K562 (cell line): Measurements from ENCODE around the gene CAPS. TPM values are rescaled to one million over a fixed set of nuclear protein-coding genes. Genes with fewer than 3 reads are reported as not detected.
A peak's percentile ranks its signal among the peaks of the same experiment; 100 is the strongest.

ENCODE experiments used
- ATAC-seq: fragments of 200-7000 bp; cut with Tn5 transposase; 3 replicates; pipeline ENCODE4 v1.9.1; 2020; ENCODE audit warnings: moderate library complexity
- BruUV-seq: library from RNA; stranded (reverse); fragments of 400-500 nt; replicated peaks from 2 replicates; lab custom pipeline; 2021; lab: Mats Ljungman, UMichigan
- CTCF ChIA-PET: fragments of 300-600 bp; formaldehyde crosslinking; extraction: SDS; loops from one replicate; lab custom pipeline; 2021; ENCODE audit warnings: low intra/inter-chr PET ratio; lab: Yijun Ruan, JAX
- POLR2A ChIA-PET: fragments of 300-600, 350-650 bp; sonication (Branson Sonifier 250); formaldehyde crosslinking; extraction: SDS; loops from one replicate; lab custom pipeline; 2021; ENCODE audit warnings: antibody characterized with exemption, inconsistent platforms; lab: Yijun Ruan, JAX
- DNase-seq, 4 experiments: peaks; one replicate each; pipeline versions ENCODE4 v3.0.0 to v3.0.0-alpha.2; 2011 to 2018; ENCODE audit warnings: low spot score in 3 of 4, mixed read lengths in 3 of 4; ENCODE audit errors: extremely low read depth in 1 of 4
- FAIRE-seq: peaks from 2 replicates; lab custom pipeline; 2011; peaks lifted over from hg19 to GRCh38; lab: Jason Lieb, UNC
- H2AFZ ChIP-seq: 2 replicates; pipeline ENCODE4 v1.6.0; 2011; ENCODE audit warnings: low read depth, low read length, control low read depth, inconsistent platforms
- H3K27ac ChIP-seq: fragments of 200-600 bp; 3 replicates; pipeline ENCODE4 v1.8.0; 2011; ENCODE audit warnings: low read depth, mild to moderate bottlenecking, control low read depth, inconsistent platforms, low read length, moderate library complexity, mixed read lengths; ENCODE audit errors: extremely low read depth
- H3K27me3 ChIP-seq, 2 experiments: fragments of 300-600 bp in 1 of 2; 2 replicates in 1 of 2; 3 replicates in 1 of 2; pipeline versions ENCODE4 v1.6.0 to v1.8.0; 2011; ENCODE audit warnings: inconsistent platforms in 2 of 2, low read length in 2 of 2, mild to moderate bottlenecking in 1 of 2, mixed read lengths in 1 of 2, moderate library complexity in 1 of 2; ENCODE audit not compliant: control insufficient read depth in 2 of 2, insufficient read depth in 2 of 2
- H3K36me3 ChIP-seq: fragments of 300-600 bp; 3 replicates; pipeline ENCODE4 v1.8.0; 2011; ENCODE audit warnings: mild to moderate bottlenecking, low read length, inconsistent platforms; ENCODE audit not compliant: control insufficient read depth, insufficient read depth
- H3K4me1 ChIP-seq, 2 experiments: fragments of 200-600 bp in 1 of 2; replicated peaks in 1 of 2; 2 replicates in 1 of 2; 3 replicates in 1 of 2; pipeline versions ENCODE4 v1.5.1 to v1.8.0; 2011; ENCODE audit warnings: inconsistent platforms in 2 of 2, low read length in 2 of 2, mild to moderate bottlenecking in 1 of 2, mixed read lengths in 1 of 2, moderate library complexity in 1 of 2; ENCODE audit not compliant: control insufficient read depth in 2 of 2, insufficient read depth in 2 of 2
- H3K4me2 ChIP-seq: 2 replicates; pipeline ENCODE4 v1.6.1; 2011; ENCODE audit warnings: low read length, control low read depth, inconsistent platforms, mixed read lengths; ENCODE audit not compliant: insufficient read depth
- H3K4me3 ChIP-seq: fragments of 200-600 bp; sonication (generic), shearing (Covaris generic); 2 replicates; pipeline ENCODE4 v1.5.1; 2016; ENCODE audit warnings: control low read depth, inconsistent platforms
- H3K79me2 ChIP-seq: fragments of 200-600 bp; 3 replicates; pipeline ENCODE4 v1.8.0; 2011; ENCODE audit warnings: low read length, inconsistent platforms; ENCODE audit not compliant: control insufficient read depth, insufficient read depth
- H3K9ac ChIP-seq, 2 experiments: 2 replicates each; pipeline versions ENCODE4 v1.6.0 to v1.6.1; 2011; ENCODE audit warnings: low read depth in 2 of 2, low read length in 2 of 2, control low read depth in 1 of 2, inconsistent platforms in 1 of 2, mild to moderate bottlenecking in 1 of 2, mixed read lengths in 1 of 2; ENCODE audit not compliant: insufficient read depth in 1 of 2
- H3K9me1 ChIP-seq: one replicate; pipeline ENCODE4 v1.6.0; 2011; ENCODE audit warnings: inconsistent platforms, mild to moderate bottlenecking, low read length, moderate library complexity; ENCODE audit not compliant: control insufficient read depth, insufficient read depth
- H3K9me3 ChIP-seq: replicated peaks from 2 replicates; pipeline ENCODE4 v1.5.1; 2011; ENCODE audit warnings: low read depth, low read length, inconsistent platforms; ENCODE audit not compliant: control insufficient read depth, insufficient read depth
- H4K20me1 ChIP-seq: replicated peaks from 2 replicates; pipeline ENCODE4 v1.6.1; 2011; ENCODE audit warnings: low read length, inconsistent platforms, mixed read lengths; ENCODE audit not compliant: control insufficient read depth, insufficient read depth
- PHTF2 ChIP-seq: fragments of 250-450 bp; sonication (Bioruptor Pico); IDR thresholded peaks from 2 replicates; pipeline ENCODE4 v1.5.0; 2021; ENCODE audit warnings: mild to moderate bottlenecking
- POLR2A ChIP-seq: fragments of 450-650 bp; conservative IDR thresholded peaks from 2 replicates; pipeline ENCODE4 v1.6.1; 2016
- POLR2G ChIP-seq: fragments of 200-400 bp; formaldehyde crosslinking; IDR thresholded peaks from 2 replicates; pipeline ENCODE4 v1.6.1; 2017; ENCODE audit warnings: low read depth, mild to moderate bottlenecking, antibody characterized with exemption, low read length, moderate library complexity
- RB1 ChIP-seq: fragments of 450-650 bp; IDR thresholded peaks from 2 replicates; pipeline ENCODE4 v1.6.1; 2017; ENCODE audit warnings: low read depth, mild to moderate bottlenecking
- RBFOX2 ChIP-seq: fragments of 200-400 bp; formaldehyde crosslinking; IDR thresholded peaks from 2 replicates; pipeline ENCODE4 v1.6.1; 2017; ENCODE audit warnings: low read depth, mild to moderate bottlenecking, low read length, moderate library complexity
- TGIF2 ChIP-seq: sonication (generic); formaldehyde crosslinking; IDR thresholded peaks from 2 replicates; pipeline ENCODE4 v1.8.1; 2022; ENCODE audit warnings: mild to moderate bottlenecking, missing genetic modification reagents, moderate library complexity
- ZNF583 ChIP-seq: fragments of 250-450 bp; sonication (Bioruptor Pico); IDR thresholded peaks from 2 replicates; pipeline ENCODE4 v1.4.0; 2020
- WGBS: fragments of 100-300 bp; shearing (Covaris generic); methylation state at CpG from one replicate; pipeline ENCODE4 v1.1.6; 2016; ENCODE audit warnings: low coverage, mixed read lengths; ENCODE audit not compliant: insufficient coverage; ENCODE audit errors: missing lambda C conversion rate; 5-methylcytosine and 5-hydroxymethylcytosine counted together
- in situ Hi-C: fragments of 300-500 bp; cut with MboI; formaldehyde crosslinking; loops from 4 replicates; pipeline ENCODE4 v1.15.0; 2018; ENCODE audit warnings: inconsistent platforms, mixed read lengths
- intact Hi-C: fragments of 100-400 bp; cut with micrococcal nuclease; formaldehyde crosslinking; loops from 2 replicates; pipeline ENCODE4 v1.14.2; 2022
- polyA plus RNA-seq, 8 experiments: library from polyadenylated mRNA; depleted of rRNA in 4 of 8; stranded (reverse) in 5 of 8; unstranded in 3 of 8; fragments of >200 nt; fragmentation: Nextera tagmentation in 2 of 8; fragmentation: Illumina TruSeq in 1 of 8; extraction: Ambion mirVana in 2 of 8; extraction: Trizol in 1 of 8; gene quantifications; 2 replicates each; pipeline versions ENCODE4 v1.2.1 to v1.2.3, GENCODE V29; 2011 to 2014; ENCODE audit warnings: inconsistent platforms in 1 of 8, missing spikeins in 1 of 8
- total RNA-seq, 7 experiments: library from RNA; depleted of rRNA in 6 of 7; stranded (reverse); fragments of >200 nt in 6 of 7; fragmentation: Illumina TruSeq in 2 of 7; extraction: Trizol in 2 of 7; gene quantifications; 2 replicates each; pipeline versions ENCODE4 v1.2.1 to v1.2.3, GENCODE V29; 2011 to 2021; ENCODE audit warnings: low replicate concordance in 1 of 7
- TF ChIP-seq, protein P1 (sequence below): fragments of 200-600 bp; sonication (generic); IDR thresholded peaks from one replicate; pipeline ENCODE4 v1.6.1; 2012; ENCODE audit warnings: mild to moderate bottlenecking, low read depth, low read length, inconsistent platforms
- TF ChIP-seq, protein P2 (sequence below): fragments of 250-450 bp; sonication (Bioruptor Pico); IDR thresholded peaks from 2 replicates; pipeline ENCODE4 v1.4.0; 2020; ENCODE audit warnings: mild to moderate bottlenecking

Gene CAPS
- total and polyA plus RNA-seq, 9 of the 15 experiments (the other 6 are each of a cell fraction or from before 2014, with no cell fraction given), result 0.15 to 4.0 (median 0.91) TPM

DNA sequence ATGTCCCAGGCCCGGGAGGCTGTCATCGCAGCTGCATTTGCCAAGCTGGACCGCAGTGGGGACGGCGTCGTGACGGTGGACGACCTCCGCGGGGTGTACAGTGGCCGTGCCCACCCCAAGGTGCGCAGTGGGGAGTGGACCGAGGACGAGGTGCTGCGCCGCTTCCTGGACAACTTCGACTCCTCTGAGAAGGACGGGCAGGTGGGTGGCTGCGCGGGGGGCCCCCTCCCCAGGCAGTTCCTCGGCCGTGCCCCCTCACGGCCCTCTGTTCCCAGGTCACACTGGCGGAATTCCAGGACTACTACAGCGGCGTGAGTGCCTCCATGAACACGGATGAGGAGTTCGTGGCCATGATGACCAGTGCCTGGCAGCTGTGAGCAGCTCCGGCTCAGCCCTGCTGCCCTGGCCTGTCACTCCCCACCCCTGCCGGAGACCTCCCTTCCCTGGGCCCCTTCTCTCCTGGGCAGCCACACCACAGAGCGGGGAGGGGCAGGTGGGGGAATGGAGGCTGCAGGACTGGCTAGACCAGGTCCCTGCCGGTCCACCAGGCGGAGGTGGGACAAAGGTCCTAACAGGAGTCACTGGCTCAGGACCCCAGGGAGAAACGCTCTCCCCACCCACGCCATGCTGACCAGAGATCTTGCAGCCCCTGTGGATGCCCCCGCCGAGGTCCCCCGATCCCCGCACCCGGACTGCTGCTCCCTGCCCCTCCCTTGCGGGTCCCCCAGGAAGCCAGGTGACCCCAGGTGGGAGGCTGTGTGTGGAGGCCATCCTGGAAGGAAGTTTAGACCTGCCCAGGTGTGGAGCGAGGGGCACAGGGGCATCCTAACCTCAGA, 1.1 kb downstream of the CAPS start:
- intact Hi-C loops, result no loop called here
- no peaks in the 10 kb centered on the region for H4K20me1 ChIP-seq
- BruUV-seq, result no TSS peak
- TF ChIP-seq RB1 (no peak), POLR2G (peak; percentile 65), ZNF583 (CRISPR knock-in tag) (no peak), TGIF2 (CRISPR knock-in tag) (peak; percentile 40; the same call in 1 of the 2 replicates), POLR2A (no peak), RBFOX2 (0 out of 2 replicates have a peak, but pooled peaks have one; percentile 17), PHTF2 (CRISPR knock-in tag) (no peak)
- TF ChIP-seq, protein P1, sequence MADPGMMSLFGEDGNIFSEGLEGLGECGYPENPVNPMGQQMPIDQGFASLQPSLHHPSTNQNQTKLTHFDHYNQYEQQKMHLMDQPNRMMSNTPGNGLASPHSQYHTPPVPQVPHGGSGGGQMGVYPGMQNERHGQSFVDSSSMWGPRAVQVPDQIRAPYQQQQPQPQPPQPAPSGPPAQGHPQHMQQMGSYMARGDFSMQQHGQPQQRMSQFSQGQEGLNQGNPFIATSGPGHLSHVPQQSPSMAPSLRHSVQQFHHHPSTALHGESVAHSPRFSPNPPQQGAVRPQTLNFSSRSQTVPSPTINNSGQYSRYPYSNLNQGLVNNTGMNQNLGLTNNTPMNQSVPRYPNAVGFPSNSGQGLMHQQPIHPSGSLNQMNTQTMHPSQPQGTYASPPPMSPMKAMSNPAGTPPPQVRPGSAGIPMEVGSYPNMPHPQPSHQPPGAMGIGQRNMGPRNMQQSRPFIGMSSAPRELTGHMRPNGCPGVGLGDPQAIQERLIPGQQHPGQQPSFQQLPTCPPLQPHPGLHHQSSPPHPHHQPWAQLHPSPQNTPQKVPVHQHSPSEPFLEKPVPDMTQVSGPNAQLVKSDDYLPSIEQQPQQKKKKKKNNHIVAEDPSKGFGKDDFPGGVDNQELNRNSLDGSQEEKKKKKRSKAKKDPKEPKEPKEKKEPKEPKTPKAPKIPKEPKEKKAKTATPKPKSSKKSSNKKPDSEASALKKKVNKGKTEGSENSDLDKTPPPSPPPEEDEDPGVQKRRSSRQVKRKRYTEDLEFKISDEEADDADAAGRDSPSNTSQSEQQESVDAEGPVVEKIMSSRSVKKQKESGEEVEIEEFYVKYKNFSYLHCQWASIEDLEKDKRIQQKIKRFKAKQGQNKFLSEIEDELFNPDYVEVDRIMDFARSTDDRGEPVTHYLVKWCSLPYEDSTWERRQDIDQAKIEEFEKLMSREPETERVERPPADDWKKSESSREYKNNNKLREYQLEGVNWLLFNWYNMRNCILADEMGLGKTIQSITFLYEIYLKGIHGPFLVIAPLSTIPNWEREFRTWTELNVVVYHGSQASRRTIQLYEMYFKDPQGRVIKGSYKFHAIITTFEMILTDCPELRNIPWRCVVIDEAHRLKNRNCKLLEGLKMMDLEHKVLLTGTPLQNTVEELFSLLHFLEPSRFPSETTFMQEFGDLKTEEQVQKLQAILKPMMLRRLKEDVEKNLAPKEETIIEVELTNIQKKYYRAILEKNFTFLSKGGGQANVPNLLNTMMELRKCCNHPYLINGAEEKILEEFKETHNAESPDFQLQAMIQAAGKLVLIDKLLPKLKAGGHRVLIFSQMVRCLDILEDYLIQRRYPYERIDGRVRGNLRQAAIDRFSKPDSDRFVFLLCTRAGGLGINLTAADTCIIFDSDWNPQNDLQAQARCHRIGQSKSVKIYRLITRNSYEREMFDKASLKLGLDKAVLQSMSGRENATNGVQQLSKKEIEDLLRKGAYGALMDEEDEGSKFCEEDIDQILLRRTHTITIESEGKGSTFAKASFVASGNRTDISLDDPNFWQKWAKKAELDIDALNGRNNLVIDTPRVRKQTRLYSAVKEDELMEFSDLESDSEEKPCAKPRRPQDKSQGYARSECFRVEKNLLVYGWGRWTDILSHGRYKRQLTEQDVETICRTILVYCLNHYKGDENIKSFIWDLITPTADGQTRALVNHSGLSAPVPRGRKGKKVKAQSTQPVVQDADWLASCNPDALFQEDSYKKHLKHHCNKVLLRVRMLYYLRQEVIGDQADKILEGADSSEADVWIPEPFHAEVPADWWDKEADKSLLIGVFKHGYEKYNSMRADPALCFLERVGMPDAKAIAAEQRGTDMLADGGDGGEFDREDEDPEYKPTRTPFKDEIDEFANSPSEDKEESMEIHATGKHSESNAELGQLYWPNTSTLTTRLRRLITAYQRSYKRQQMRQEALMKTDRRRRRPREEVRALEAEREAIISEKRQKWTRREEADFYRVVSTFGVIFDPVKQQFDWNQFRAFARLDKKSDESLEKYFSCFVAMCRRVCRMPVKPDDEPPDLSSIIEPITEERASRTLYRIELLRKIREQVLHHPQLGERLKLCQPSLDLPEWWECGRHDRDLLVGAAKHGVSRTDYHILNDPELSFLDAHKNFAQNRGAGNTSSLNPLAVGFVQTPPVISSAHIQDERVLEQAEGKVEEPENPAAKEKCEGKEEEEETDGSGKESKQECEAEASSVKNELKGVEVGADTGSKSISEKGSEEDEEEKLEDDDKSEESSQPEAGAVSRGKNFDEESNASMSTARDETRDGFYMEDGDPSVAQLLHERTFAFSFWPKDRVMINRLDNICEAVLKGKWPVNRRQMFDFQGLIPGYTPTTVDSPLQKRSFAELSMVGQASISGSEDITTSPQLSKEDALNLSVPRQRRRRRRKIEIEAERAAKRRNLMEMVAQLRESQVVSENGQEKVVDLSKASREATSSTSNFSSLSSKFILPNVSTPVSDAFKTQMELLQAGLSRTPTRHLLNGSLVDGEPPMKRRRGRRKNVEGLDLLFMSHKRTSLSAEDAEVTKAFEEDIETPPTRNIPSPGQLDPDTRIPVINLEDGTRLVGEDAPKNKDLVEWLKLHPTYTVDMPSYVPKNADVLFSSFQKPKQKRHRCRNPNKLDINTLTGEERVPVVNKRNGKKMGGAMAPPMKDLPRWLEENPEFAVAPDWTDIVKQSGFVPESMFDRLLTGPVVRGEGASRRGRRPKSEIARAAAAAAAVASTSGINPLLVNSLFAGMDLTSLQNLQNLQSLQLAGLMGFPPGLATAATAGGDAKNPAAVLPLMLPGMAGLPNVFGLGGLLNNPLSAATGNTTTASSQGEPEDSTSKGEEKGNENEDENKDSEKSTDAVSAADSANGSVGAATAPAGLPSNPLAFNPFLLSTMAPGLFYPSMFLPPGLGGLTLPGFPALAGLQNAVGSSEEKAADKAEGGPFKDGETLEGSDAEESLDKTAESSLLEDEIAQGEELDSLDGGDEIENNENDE, result no peak
- TF ChIP-seq, protein P2, sequence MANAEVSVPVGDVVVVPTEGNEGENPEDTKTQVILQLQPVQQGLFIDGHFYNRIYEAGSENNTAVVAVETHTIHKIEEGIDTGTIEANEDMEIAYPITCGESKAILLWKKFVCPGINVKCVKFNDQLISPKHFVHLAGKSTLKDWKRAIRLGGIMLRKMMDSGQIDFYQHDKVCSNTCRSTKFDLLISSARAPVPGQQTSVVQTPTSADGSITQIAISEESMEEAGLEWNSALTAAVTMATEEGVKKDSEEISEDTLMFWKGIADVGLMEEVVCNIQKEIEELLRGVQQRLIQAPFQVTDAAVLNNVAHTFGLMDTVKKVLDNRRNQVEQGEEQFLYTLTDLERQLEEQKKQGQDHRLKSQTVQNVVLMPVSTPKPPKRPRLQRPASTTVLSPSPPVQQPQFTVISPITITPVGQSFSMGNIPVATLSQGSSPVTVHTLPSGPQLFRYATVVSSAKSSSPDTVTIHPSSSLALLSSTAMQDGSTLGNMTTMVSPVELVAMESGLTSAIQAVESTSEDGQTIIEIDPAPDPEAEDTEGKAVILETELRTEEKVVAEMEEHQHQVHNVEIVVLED (CRISPR knock-in tag), result no peak

More for the DNA sequence above, 1.1 kb downstream of the CAPS start:
- H3K36me3 ChIP-seq, result peaks cover 50% of the 10 kb centered on the region; the same call in 1 of the 3 replicates
- no peaks in the 10 kb centered on the region for H3K27me3 ChIP-seq
- WGBS, result 93% methylated on average over 23 of the region's 42 CpGs
- peaks cover 0 to 15% of the 10 kb centered on the region in 2 experiments; a peak in 2 of 5 replicates for H3K4me1 ChIP-seq
- no peak overlapping the region for H2AFZ ChIP-seq
- ChIA-PET POLR2A (interaction anchor here (0.6 kb wide), 1 partner anchor 29 kb away, joined by 3 read pairs; no protein-coding TSS in a partner anchor), CTCF (no interaction called here)
- no peak overlapping the region for H3K4me2 ChIP-seq
- ATAC-seq (peak; percentile 16), DNase-seq (no peak), FAIRE-seq (no peak)
- H3K9ac ChIP-seq, result 0 out of 4 replicates have a peak overlapping the region, but pooled peaks of 1 of the 2 experiments have one; percentile 9
- no peaks in the 10 kb centered on the region for H3K9me1 ChIP-seq
- H3K27ac ChIP-seq, result no peak overlapping the region
- no peak overlapping the region for H3K4me3 ChIP-seq
- in situ Hi-C loops, result no loop called here
- no peaks in the 10 kb centered on the region for H3K9me3 ChIP-seq
- no peaks in the 10 kb centered on the region for H3K79me2 ChIP-seq
